OCI-LY7 (cell line): Measurements from ENCODE around the gene TTLL9.

ENCODE experiments used
- CTCF ChIP-seq: fragments of 200-600 bp; sonication (generic); conservative IDR thresholded peaks from 2 replicates; pipeline ENCODE4 v1.5.1; 2014; ENCODE audit warnings: mild to moderate bottlenecking, antibody characterized with exemption, low read length, moderate library complexity, mixed read lengths
- EZH2phosphoT487 ChIP-seq: fragments of 200-600 bp; sonication (generic); IDR thresholded peaks from 2 replicates; pipeline ENCODE4 v1.6.1; 2018; ENCODE audit warnings: low read depth, borderline replicate concordance, mild to moderate bottlenecking, mixed run types, antibody characterized with exemption, low read length, moderate library complexity, mixed read lengths

DNA sequence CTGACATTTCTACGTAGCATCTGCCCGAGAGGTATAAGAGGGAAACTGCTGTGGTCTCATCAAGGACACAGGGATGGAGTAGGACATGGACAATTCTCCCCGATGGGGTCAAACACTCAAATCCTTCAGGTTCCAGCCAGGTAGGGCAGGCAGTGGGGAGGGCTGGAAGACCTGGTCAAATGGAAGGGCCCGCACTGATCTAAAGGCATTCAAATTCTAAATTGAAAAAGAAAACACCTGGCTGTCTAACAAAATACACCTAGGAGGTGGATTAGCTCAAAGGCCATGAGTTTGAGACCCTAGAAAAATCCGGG is 8.3 kb upstream of the TTLL9 start:
- TF ChIP-seq CTCF (no peak), EZH2phosphoT487 (no peak)
